Endometrial microvascular endothelial cells (primary cell): ENCODE results near the gene RRP12. TPM values are rescaled to one million over a fixed set of nuclear protein-coding genes. Genes with fewer than 3 reads are reported as not detected.
"Not testable (repeated sequence)": the region's sequence is repeated elsewhere in the genome, so short reads cannot be mapped to it uniquely, and the experiment has no call there.

Source experiments
- in situ Hi-C: cut with HindIII; loops from 2 replicates; pipeline ENCODE4 v1.10.0; 2017; ENCODE audit warnings: low sequenced_read_pairs, low pct_unique_long_range_greater_than_20kb; ENCODE audit errors: inconsistent ontology term
- total RNA-seq: library from RNA; depleted of rRNA; stranded (reverse); fragments of >200 nt; gene quantifications from one replicate; pipeline ENCODE4 v1.2.3, GENCODE V29; 2015; ENCODE audit errors: inconsistent ontology term

The RRP12 gene, protein sequence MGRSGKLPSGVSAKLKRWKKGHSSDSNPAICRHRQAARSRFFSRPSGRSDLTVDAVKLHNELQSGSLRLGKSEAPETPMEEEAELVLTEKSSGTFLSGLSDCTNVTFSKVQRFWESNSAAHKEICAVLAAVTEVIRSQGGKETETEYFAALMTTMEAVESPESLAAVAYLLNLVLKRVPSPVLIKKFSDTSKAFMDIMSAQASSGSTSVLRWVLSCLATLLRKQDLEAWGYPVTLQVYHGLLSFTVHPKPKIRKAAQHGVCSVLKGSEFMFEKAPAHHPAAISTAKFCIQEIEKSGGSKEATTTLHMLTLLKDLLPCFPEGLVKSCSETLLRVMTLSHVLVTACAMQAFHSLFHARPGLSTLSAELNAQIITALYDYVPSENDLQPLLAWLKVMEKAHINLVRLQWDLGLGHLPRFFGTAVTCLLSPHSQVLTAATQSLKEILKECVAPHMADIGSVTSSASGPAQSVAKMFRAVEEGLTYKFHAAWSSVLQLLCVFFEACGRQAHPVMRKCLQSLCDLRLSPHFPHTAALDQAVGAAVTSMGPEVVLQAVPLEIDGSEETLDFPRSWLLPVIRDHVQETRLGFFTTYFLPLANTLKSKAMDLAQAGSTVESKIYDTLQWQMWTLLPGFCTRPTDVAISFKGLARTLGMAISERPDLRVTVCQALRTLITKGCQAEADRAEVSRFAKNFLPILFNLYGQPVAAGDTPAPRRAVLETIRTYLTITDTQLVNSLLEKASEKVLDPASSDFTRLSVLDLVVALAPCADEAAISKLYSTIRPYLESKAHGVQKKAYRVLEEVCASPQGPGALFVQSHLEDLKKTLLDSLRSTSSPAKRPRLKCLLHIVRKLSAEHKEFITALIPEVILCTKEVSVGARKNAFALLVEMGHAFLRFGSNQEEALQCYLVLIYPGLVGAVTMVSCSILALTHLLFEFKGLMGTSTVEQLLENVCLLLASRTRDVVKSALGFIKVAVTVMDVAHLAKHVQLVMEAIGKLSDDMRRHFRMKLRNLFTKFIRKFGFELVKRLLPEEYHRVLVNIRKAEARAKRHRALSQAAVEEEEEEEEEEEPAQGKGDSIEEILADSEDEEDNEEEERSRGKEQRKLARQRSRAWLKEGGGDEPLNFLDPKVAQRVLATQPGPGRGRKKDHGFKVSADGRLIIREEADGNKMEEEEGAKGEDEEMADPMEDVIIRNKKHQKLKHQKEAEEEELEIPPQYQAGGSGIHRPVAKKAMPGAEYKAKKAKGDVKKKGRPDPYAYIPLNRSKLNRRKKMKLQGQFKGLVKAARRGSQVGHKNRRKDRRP (N-terminal part only)
- total RNA-seq: 27.9 TPM

DNA sequence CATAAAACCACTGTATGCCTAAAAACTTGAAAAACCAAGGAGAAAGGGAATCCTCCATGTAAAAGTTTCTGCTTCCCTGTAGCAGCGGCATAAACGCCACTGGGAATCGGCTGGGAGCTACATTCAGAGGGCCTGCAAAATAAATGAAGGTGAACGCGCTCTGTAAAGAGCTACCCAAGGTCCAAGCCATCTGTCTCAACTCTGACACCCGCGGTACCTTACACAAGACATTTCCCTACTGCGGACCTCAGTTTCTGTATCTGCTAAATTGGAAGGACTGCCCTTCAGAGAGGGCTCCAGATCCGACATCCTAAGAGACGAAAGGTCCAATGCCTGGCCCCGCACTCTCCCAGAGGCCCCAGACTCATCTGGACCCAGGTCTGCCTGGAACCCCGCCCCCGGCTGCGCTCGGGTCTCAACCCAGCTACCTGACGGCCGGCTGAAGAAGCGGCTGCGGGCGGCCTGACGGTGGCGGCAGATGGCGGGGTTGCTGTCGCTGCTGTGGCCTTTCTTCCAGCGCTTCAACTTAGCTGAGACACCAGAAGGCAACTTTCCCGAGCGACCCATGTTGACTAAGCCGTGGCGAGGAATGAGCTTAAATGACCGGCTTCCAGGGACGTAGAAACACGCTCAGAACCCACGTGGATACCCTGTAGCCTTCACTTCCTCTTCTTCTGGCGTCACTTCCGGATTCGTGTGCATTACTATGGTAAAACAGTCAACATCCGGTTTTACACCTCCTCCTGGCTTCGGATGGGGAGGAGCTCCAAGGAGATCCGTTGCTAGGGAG is at the start of gene RRP12:
RRP12 (minus strand) TSS at position 676 of the 790 bp plus-strand sequence; CDS start at position 567, 109 bp downstream.
- in situ Hi-C loops: no loop called here

DNA sequence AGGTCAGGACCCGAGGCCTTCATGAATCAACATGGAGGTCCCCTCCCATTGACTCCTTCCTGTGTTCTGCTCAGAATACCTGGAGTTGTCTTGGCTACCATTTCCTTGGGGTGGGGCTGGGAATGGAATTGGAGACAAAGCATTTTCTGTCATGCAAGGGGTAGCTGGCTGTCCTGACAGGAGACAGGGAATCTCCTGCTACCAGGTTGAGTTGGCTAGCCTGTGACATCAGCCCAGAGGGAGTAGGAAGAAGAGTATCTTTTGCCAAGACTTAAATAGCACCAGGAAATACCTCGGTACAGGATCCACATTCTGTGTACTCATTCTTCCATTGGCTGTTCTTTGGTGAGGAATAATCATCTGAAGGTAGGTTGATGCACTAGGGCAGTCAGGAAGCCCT is 49.7 kb upstream of the RRP12 start:
- in situ Hi-C loops: no loop called here

DNA sequence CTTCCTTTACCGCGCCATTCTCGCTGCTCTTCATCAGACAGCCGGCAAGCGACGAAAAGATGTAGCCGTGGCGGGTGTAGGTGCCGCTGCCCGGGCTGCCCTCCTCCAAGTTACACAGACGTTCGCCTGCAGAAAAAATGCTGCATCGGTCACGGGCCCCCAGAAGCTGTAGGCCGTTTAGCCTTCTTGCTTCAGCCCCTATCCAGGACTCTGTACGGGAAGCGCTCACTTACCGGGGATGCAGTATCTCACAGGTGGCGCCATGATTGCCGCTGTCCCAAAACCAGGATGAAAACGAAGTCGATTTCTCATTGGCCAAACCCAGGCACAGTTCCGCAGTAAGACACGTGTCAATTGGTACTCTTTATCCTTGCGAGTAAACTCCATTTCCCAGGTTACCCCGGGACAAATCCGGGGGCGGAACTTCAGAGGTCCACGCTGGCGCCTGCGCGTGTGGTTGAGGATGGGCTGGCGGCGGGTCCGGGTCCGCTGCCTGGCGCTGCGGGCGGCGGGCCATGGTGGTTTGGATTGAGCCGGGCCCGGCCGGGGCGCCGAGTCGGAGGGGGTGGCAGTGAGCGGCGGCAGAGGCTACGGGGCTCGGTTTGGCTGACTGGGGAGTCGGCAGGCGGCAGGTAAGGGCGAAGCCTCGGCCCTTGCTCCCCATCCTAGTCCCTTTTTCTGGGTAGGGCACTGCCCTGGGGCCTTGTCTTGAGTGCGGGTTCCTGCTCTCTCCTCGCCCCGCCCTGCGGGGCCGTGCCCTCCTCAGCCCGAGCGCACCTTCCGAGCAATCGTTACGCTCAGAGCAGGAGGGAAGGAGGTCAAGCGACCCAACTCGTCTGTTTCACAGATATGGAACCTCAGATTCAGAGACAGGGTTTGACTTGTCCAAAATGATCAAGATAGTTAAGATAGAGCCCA is 44.8 kb upstream of the RRP12 start, which contains the start of the genes EXOSC1 and ZDHHC16:
EXOSC1 (minus strand) TSS at position 285 of the 918 bp plus-strand sequence; CDS start at position 264, 21 bp downstream.
ZDHHC16 (plus strand) TSS at position 454 of the 918 bp plus-strand sequence. CDS start 5,501 bp downstream, outside the sequence.
- in situ Hi-C loops: no loop called here

DNA sequence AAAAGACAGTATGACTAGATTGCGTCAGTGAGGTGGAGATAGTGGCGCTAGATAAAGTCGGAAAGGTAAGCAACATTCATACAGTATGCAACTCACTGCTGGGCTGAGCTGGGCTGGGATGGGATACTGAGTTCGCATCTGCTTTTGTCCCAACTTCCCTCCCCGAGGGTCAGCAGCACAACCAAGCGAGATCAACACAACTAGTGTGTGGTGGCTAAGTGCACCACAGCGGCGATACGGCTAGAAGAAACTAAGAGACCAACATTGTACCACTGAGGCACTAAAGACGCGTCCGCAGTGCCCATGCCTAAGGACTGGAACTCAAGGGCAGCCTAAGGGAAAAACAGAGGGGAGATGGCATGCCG is 44.2 kb upstream of the RRP12 start:
- in situ Hi-C loops: no loop called here

DNA sequence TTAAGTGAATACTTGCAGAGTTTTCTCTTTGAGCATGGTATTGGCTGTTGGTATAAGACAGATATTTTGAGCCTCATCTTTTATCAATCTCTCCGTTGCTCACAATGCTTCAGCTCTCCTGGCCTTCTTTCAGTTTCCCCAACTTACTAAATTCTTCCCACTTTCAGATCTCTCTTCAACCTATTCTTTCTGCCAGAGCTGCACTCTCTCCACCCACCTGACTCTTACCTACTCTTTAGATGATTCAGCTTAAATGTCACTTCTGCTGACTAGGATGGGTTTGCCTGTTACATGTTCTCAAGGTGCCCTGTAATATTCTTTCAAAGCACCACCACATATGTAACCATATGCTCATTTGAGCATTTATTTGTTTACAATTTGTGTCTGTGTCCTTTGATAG is 43.1 kb upstream of the RRP12 start:
- in situ Hi-C loops: no loop called here

DNA sequence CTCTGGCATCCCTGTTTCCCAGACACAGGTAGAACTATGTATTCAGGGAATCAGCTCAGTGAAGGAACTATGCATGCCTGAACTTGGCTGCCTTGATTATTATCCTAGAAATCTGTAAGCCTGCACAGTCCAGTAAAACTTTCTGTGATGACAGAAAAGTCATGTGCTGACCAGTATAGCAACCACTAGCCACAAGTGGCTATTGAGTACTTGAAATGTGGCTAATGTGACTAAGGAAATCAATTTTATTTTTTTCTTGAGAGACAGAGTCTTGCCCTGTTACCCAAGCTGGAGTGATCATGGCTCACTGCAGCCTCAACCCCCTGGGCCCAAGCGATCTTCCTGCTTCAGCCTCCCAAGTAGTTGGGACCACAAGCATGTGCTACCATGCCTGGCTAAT is 41.1 kb upstream of the RRP12 start:
- in situ Hi-C loops: no loop called here

DNA sequence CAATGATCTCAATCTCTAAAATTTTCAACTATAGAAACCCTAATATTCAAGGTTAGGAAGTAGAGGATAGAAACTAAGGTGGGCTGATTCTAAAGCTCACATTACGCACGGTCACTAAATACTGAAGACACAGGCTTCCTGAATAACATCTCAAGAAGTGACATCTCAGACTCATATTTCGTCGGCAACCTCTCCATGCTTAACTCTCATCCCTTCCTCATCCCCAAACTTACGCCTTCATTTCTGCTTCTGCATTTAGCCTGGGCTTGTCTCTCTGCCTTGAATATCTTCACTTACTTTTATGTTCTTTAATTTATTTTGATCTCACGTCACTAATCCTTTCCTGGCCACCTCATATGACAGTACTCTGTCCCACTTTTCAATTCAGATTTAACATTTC is 34.1 kb upstream of the RRP12 start:
- in situ Hi-C loops: no loop called here

DNA sequence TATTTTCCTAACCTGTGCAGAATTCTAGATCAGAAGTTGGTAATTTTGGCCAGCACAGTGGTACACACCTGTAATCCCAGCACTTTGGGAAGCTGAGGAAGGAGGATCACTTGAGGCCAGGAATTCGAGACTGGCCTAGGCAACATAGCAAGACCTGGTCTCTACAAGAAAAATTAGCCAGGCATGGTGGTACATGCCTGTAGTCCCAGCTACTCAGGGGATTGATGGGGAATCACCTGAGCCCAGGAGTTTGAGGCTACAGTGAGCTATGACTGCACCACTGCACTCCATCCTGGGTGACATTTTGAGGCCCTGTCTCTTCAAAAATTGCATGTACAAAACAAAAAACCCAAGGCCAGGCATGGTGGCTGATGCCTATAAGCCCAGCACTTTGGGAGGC is 33.4 kb upstream of the RRP12 start:
- in situ Hi-C loops: no loop called here

DNA sequence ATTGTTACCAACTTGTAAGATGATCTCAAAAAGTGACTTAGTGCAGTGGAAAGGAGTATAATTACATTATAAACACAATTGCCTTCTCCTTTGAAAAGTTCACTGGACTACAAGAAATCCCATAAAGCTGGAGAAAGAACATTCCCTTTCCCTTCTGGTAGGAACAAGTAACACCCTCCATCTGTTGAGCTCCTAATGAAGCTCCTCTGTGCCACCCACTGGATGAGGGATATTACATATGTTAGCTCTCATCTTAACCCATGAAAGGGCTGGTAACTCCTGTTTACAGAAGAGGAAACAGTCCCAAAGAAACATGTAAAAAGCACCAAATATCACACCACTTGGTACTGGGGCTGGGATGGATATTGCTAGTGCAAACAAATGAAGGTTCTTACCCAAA is 32.9 kb upstream of the RRP12 start:
- in situ Hi-C loops: no loop called here

DNA sequence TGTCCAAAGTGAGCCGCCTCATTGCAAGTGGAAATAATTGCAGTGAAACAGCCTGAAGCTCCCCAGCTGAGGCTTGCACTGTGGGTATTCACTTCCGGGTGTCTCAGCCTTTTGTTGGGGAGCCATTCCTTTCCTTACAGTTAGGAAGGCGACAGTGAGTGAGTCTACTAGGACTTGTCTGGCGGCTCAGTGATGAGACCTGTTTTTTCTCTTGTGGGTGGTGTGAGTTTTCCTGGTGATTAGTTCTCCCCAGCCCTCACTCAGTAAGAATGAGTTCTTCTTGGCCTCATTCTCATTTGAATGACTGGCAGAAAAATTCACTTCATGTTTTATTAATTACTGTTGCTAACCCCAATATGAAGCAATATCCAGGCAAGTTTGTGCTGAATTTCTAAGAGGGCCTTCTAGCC is 27.4 kb upstream of the RRP12 start:
- in situ Hi-C loops: no loop called here

DNA sequence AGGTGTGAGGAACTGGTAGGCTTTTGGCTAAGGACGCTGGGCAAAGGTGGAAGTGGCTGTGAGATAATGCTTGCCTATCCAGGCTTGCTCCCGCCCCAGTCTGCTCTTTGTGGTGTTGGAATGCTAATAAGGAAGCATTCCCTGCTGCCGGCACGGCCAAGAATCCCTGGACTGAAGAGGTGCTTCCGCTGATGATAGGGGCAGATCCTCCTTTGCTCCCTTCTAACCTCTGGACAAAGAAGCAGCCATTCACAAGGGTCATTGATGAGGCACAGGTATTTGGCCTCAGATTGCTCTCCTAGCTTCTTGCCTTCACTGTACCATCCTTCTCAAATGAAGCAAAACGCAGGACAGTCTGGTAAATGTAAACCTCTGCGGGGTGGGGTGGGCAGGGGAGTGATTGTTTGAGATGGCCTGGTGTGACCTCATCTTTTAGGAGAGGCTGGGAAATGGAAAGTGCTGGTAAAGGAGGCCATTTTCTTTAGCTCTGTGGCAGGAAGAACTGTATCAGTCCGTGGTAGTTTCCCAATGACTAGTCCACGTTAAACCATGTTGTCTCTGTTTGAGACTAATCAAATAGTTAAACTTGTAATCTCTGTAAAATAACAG is 26.5 kb upstream of the RRP12 start:
- in situ Hi-C loops: no loop called here

DNA sequence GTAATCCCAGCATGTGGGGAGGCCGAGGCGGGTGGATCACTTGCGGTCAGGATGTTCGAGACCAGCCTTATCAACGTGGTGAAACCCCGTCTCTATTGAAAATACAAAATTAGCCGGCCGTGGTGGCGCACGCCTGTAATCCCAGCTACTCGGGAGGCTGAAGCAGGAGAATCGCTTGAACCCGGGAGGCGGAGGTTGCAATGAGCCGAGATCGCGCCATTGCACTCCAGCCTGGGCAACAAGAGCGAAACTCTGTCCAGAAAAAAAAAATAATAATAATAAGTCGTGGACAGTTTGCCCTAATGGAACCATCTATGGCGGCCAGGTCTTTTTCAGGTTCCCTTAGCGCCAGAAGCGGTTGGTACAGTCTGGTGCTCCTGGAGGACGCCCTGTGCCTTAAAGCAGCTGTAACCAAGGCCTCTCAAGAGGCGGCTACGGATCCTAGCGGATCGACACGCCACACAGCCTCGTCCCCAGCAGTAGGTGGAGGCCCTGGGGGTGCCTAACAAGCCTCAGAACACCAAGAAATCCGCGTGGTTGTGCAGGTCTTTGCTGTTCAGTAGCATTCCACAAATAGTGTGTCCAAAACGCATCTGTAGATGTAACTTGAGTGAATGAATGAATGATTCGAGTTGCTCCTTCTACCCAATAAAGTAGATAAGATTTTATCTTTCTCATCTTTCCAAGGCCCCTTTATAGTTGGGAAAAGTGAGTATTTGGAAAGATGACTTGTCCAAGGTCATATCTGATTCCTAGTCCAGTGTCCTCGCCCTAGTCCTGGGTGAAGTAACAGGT is 25.8 kb upstream of the RRP12 start:
- in situ Hi-C loops: no loop called here

DNA sequence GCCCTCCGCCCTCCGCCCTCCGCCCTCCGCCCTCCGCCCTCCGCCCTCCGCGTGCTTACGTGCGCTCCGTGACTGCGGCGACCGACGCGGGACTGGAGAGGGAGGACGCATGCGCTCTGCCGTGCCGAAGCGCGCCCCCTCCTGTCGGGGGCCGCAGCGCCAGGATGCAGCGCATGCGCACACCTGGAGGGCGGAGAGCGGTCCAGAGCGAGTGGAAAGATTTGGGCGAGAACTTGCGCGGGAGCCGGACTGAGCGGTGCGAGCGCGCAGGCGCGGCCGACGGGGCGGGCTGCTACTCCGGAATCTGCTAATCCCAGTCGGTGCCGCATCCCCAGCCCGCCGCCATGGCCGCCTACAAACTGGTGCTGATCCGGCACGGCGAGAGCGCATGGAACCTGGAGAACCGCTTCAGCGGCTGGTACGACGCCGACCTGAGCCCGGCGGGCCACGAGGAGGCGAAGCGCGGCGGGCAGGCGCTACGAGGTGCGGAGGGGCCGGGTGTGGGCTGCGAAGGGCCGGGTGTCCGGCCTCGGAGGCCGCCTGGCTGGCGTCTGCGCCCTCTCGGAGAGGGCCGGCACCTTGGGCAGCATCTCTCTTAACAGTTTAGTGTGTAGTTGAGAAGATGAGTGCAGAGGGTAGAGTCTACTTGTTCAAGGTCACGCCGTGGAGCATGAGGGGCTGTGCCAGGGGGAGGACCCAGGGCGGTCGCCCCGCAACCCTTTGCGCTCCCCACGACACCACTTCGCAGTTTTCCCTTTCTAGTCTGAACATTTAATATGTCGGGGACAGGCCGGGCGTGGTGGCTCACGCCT is 25.0 kb upstream of the RRP12 start, which contains the start of gene PGAM1:
PGAM1 (plus strand) TSS at position 228 of the 812 bp plus-strand sequence; CDS start at position 345, 117 bp downstream.
- in situ Hi-C loops: no loop called here

DNA sequence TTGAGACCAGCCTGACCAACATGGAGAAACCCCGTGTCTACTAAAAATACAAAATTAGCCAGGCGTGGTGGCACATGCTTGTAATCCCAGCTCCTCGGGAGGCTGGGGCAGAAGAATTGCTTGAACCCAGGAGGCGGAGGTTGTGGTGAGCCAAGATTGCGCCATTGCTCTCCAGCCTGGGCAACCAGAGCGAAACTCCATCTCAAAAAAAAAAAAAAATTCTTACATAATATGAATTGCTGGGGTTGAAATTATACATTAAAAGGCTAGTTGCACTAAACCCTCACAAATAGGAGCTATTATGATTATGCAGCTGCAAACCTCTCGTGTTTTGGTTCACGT is 22.6 kb upstream of the RRP12 start:
- in situ Hi-C loops: not testable (repeated sequence)

DNA sequence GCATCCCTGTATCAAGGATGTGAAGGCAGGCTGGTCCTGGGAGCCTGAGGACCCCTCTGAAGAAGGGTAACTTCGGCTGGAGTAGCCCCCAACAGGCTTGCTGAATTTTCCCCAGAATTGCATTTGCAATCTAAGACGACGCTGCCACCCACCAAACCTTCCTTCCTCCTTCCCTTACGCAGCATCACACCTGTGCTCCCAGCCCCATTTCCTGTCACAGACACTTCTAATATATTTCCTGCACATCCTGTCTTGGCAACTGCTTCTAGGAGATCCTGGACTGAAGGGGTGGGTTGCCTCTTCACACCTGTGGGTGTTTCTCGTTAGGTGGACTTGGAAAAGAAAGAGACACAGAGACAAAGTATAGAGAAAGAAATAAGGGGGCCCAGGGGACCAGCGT is 15.4 kb upstream of the RRP12 start:
- in situ Hi-C loops: no loop called here
